ENCODE measurements around the gene PPP2R1A.

The PPP2R1A gene

DNA sequence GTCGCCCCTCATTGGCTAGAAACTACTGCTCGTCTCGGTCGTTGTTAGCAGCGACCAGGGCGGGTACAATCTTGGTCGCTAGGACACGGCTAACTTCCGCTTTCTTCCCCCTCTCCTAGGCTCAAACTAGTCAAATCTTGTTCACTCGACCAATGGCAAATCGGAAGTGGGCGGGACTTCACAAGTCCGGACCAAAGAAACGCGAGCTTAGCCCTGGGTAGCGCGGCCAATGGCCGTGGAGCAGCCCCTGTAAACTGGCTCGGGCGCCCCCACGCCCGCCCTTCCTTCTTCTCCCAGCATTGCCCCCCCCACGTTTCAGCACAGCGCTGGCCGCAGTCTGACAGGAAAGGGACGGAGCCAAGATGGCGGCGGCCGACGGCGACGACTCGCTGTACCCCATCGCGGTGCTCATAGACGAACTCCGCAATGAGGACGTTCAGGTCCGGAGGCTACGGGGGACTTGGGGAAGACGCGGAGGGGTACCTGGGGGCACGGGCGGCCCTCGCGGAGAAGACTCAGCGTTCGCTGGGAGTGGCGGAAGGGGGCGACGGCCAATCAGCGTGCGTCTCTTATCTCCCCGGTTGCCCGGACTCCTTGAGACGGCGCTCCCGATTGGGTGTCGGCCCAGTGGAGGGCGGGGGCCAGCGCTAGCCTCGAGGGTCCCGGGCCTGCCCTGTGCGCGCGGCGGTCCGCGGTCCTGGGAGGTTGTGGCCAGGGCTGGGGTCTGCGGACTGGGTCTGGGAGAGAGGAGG, at the start of gene PPP2R1A:
TSS of gene PPP2R1A (plus strand) at position 318 of the 752 bp plus-strand sequence. CDS start at position 363, 45 bp downstream.
- H2AFZ ChIP-seq (ENCODE audit: low read length), result 0 out of 2 replicates have a peak within 1 kb of the TSS, but pooled peaks have one; percentile 7
- H3K27ac ChIP-seq (ENCODE audit: low read depth, low read length, poor library complexity, severe bottlenecking), result peak within 1 kb of the TSS; percentile 90

GRCh38 chr19:52141203-52141602, 48.6 kb upstream of the PPP2R1A start:
- Histone ChIP-seq H3K4me2 (ENCODE audit: low read length) (no peak overlapping the region), H3F3A (ENCODE audit: insufficient read depth, low read length) (no peaks in the 10 kb centered on the region), H3K9me2 (ENCODE audit: low read depth, low read length) (no peaks in the 10 kb centered on the region), H3K27ac (ENCODE audit: low read depth, low read length, poor library complexity, severe bottlenecking) (no peak overlapping the region), H3K79me2 (ENCODE audit: insufficient read depth, low read length) (no peaks in the 10 kb centered on the region), H3K9ac (ENCODE audit: low read length) (no peak overlapping the region), H3K4me3 (ENCODE audit: low read depth, low read length, poor library complexity, severe bottlenecking) (no peak overlapping the region), H3K36me3 (ENCODE audit: insufficient read depth, low read length) (peaks cover 5% of the 10 kb centered on the region; the same call in 1 of the 2 replicates), H3K9me3 (ENCODE audit: low read length) (peaks cover 15% of the 10 kb centered on the region), H3K27me3 (ENCODE audit: insufficient read depth, low read length) (no peaks in the 10 kb centered on the region), H4K20me1 (ENCODE audit: insufficient read depth, low read length) (no peaks in the 10 kb centered on the region), H2AFZ (ENCODE audit: low read length) (no peak overlapping the region), H3K4me1 (ENCODE audit: insufficient read depth, low read length, severe bottlenecking) (peaks cover 16% of the 10 kb centered on the region)
- TF ChIP-seq, protein P1, sequence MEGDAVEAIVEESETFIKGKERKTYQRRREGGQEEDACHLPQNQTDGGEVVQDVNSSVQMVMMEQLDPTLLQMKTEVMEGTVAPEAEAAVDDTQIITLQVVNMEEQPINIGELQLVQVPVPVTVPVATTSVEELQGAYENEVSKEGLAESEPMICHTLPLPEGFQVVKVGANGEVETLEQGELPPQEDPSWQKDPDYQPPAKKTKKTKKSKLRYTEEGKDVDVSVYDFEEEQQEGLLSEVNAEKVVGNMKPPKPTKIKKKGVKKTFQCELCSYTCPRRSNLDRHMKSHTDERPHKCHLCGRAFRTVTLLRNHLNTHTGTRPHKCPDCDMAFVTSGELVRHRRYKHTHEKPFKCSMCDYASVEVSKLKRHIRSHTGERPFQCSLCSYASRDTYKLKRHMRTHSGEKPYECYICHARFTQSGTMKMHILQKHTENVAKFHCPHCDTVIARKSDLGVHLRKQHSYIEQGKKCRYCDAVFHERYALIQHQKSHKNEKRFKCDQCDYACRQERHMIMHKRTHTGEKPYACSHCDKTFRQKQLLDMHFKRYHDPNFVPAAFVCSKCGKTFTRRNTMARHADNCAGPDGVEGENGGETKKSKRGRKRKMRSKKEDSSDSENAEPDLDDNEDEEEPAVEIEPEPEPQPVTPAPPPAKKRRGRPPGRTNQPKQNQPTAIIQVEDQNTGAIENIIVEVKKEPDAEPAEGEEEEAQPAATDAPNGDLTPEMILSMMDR (IDR thresholded peaks at IDR 0.05; ENCODE audit: low read length), result no peak
- TF ChIP-seq EZH2 (IDR thresholded peaks at IDR 0.05; ENCODE audit: borderline replicate concordance, low read length), result no peak

More for the DNA sequence above, at the start of gene PPP2R1A:
- peak within 1 kb of the TSS; percentile 91 for H3K4me3 ChIP-seq (ENCODE audit: low read depth, low read length, poor library complexity, severe bottlenecking)
- no peaks in the 10 kb centered on the region for H4K20me1 ChIP-seq (ENCODE audit: insufficient read depth, low read length)
- H3K4me2 ChIP-seq (ENCODE audit: low read length), result peak within 1 kb of the TSS; percentile 93
- TF ChIP-seq EZH2 (IDR thresholded peaks at IDR 0.05; ENCODE audit: borderline replicate concordance, low read length), result no peak
- TF ChIP-seq, protein P1 (IDR thresholded peaks at IDR 0.05; ENCODE audit: low read length), result no peak
- no peaks in the 10 kb centered on the region for H3K9me3 ChIP-seq (ENCODE audit: low read length)
- H3K27me3 ChIP-seq (ENCODE audit: insufficient read depth, low read length), result no peaks in the 10 kb centered on the region
- H3K4me1 ChIP-seq (ENCODE audit: insufficient read depth, low read length, severe bottlenecking), result peaks cover 24% of the 10 kb centered on the region
- peaks cover 35% of the 10 kb centered on the region for H3K36me3 ChIP-seq (ENCODE audit: insufficient read depth, low read length)
- H3K9ac ChIP-seq (ENCODE audit: low read length), result peak within 1 kb of the TSS; percentile 98
- H3F3A ChIP-seq (ENCODE audit: insufficient read depth, low read length), result no peaks in the 10 kb centered on the region
- no peaks in the 10 kb centered on the region for H3K9me2 ChIP-seq (ENCODE audit: low read depth, low read length)
- H3K79me2 ChIP-seq (ENCODE audit: insufficient read depth, low read length), result peaks cover 42% of the 10 kb centered on the region

DNA sequence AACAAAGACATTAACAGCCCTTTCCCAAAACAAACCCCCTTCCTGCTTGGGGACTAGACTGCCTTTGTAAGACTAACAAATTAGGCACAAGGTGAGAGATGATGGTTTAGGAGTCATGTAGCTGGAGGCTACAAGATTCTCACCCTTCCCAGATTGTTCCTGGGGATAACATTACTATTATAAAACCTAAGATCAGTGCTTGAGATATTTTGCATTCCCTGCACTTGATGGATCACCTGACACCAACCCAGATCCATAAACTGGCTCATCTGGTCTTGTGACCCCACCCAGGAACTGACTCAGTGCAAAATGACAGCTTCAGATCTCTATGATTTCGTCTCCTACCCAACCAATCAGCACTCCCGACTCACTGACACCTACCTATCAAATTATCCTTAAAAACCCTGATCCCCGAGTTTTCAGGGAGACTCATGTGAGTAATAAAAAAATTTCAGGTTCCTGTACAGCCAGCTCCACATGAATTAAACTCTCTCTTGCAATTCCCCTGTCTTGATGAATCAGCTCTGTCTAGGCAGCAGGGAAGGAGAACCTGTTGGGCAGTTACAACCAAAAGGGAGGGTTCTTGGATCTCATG, 47.8 kb upstream of the PPP2R1A start:
- peaks cover 16% of the 10 kb centered on the region for H3K4me1 ChIP-seq (ENCODE audit: insufficient read depth, low read length, severe bottlenecking)
- no peaks in the 10 kb centered on the region for H3K27me3 ChIP-seq (ENCODE audit: insufficient read depth, low read length)
- H3K9me2 ChIP-seq (ENCODE audit: low read depth, low read length), result no peaks in the 10 kb centered on the region
- no peak overlapping the region for H3K9ac ChIP-seq (ENCODE audit: low read length)
- no peaks in the 10 kb centered on the region for H4K20me1 ChIP-seq (ENCODE audit: insufficient read depth, low read length)
- no peaks in the 10 kb centered on the region for H3F3A ChIP-seq (ENCODE audit: insufficient read depth, low read length)
- no peaks in the 10 kb centered on the region; the same call in 1 of the 2 replicates for H3K36me3 ChIP-seq (ENCODE audit: insufficient read depth, low read length)
- peaks cover 17% of the 10 kb centered on the region for H3K9me3 ChIP-seq (ENCODE audit: low read length)
- no peak overlapping the region for H3K4me2 ChIP-seq (ENCODE audit: low read length)
- TF ChIP-seq, protein P1 (IDR thresholded peaks at IDR 0.05; ENCODE audit: low read length), result no peak
- TF ChIP-seq EZH2 (IDR thresholded peaks at IDR 0.05; ENCODE audit: borderline replicate concordance, low read length), result no peak
- H3K79me2 ChIP-seq (ENCODE audit: insufficient read depth, low read length), result no peaks in the 10 kb centered on the region
- H2AFZ ChIP-seq (ENCODE audit: low read length), result no peak overlapping the region
- H3K27ac ChIP-seq (ENCODE audit: low read depth, low read length, poor library complexity, severe bottlenecking), result no peak overlapping the region
- no peak overlapping the region for H3K4me3 ChIP-seq (ENCODE audit: low read depth, low read length, poor library complexity, severe bottlenecking)

All from OCI-LY1 (cell line).